ENCODE measurements around the gene FNBP1.
"Not testable (repeated sequence)": the region's sequence is repeated elsewhere in the genome, so short reads cannot be mapped to it uniquely, and the experiment has no call there.

Gene FNBP1

DNA sequence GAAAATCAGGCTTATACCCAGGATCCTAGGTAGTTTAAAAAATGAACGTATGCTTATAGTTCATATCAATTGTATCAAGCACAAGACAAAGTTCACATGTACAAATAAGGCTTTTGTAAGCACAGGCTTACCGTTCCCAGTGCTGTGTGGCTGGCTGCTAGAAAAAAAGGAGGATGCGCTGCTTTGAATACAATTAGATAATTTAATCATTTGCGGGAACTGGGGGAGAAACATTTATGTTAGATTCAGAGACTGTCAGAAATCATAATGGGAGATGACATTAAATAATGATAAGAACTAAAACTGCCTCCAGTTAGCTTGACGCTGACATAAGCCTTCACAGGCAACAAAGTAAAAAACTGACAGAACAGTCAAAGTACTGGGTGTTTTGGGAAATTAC lies 93.2 kb downstream of the FNBP1 start:
- Histone ChIP-seq H3K4me2 (ENCODE audit: low read depth, low read length) (no peak overlapping the region), H3K9me3 (replicated peaks; ENCODE audit: insufficient read depth, low read length) (no peaks in the 10 kb centered on the region), H3K9ac (ENCODE audit: low read length) (no peak overlapping the region), H3K9me2 (replicated peaks; ENCODE audit: insufficient read depth, low read length) (no peaks in the 10 kb centered on the region), H3K79me2 (ENCODE audit: low read length) (no peaks in the 10 kb centered on the region), H4K20me1 (ENCODE audit: insufficient read depth, low read length) (no peaks in the 10 kb centered on the region), H3K27me3 (replicated peaks; ENCODE audit: insufficient read depth, low read length) (no peaks in the 10 kb centered on the region), H3F3A (ENCODE audit: insufficient read depth, low read length) (no peaks in the 10 kb centered on the region), H3K36me3 (replicated peaks; ENCODE audit: insufficient read depth, low read length) (no peaks in the 10 kb centered on the region), H3K4me1 (ENCODE audit: low read length) (peaks cover 4% of the 10 kb centered on the region), H2AFZ (ENCODE audit: low read length) (no peak overlapping the region), H3K27ac (ENCODE audit: low read length) (no peak overlapping the region), H3K4me3 (ENCODE audit: low read length) (no peak overlapping the region)
- TF ChIP-seq EZH2 (optimal IDR thresholded peaks at IDR 0.05; ENCODE audit: low read depth, low read length) (no peak), EZH2phosphoT487 (IDR thresholded peaks at IDR 0.05; ENCODE audit: low read length) (no peak)
- TF ChIP-seq, protein P1, sequence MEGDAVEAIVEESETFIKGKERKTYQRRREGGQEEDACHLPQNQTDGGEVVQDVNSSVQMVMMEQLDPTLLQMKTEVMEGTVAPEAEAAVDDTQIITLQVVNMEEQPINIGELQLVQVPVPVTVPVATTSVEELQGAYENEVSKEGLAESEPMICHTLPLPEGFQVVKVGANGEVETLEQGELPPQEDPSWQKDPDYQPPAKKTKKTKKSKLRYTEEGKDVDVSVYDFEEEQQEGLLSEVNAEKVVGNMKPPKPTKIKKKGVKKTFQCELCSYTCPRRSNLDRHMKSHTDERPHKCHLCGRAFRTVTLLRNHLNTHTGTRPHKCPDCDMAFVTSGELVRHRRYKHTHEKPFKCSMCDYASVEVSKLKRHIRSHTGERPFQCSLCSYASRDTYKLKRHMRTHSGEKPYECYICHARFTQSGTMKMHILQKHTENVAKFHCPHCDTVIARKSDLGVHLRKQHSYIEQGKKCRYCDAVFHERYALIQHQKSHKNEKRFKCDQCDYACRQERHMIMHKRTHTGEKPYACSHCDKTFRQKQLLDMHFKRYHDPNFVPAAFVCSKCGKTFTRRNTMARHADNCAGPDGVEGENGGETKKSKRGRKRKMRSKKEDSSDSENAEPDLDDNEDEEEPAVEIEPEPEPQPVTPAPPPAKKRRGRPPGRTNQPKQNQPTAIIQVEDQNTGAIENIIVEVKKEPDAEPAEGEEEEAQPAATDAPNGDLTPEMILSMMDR (IDR thresholded peaks at IDR 0.05; ENCODE audit: low read length): no peak
- no peak for DNase-seq

DNA sequence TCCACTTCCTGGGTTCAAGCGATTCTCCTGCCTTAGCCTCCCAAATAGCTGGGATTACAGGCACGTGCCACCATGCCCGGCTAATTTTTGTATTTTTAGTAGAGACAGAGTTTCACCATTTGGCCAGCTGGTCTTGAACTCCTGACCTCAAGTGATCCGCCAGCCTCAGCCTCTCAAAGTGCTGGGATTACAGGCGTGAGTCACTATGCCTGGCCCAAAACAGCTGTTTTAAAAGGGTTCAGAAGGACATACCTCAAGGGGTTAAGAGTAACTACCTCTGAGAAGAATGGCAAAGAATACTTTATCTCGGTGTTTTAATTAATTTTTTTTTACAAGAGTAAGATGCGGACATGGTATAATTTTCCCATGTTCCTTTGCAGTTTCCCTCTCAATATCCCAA lies 94.4 kb downstream of the FNBP1 start:
- not testable (repeated sequence) for H3K27me3 ChIP-seq (replicated peaks; ENCODE audit: insufficient read depth, low read length); H3K36me3 ChIP-seq (replicated peaks; ENCODE audit: insufficient read depth, low read length); H3K79me2 ChIP-seq (ENCODE audit: low read length); H3K4me2 ChIP-seq (ENCODE audit: low read depth, low read length); H3K9me3 ChIP-seq (replicated peaks; ENCODE audit: insufficient read depth, low read length); H3K9ac ChIP-seq (ENCODE audit: low read length); H3K4me3 ChIP-seq (ENCODE audit: low read length); H3F3A ChIP-seq (ENCODE audit: insufficient read depth, low read length); H2AFZ ChIP-seq (ENCODE audit: low read length); H3K4me1 ChIP-seq (ENCODE audit: low read length); DNase-seq; H4K20me1 ChIP-seq (ENCODE audit: insufficient read depth, low read length); H3K9me2 ChIP-seq (replicated peaks; ENCODE audit: insufficient read depth, low read length); H3K27ac ChIP-seq (ENCODE audit: low read length)

DNA sequence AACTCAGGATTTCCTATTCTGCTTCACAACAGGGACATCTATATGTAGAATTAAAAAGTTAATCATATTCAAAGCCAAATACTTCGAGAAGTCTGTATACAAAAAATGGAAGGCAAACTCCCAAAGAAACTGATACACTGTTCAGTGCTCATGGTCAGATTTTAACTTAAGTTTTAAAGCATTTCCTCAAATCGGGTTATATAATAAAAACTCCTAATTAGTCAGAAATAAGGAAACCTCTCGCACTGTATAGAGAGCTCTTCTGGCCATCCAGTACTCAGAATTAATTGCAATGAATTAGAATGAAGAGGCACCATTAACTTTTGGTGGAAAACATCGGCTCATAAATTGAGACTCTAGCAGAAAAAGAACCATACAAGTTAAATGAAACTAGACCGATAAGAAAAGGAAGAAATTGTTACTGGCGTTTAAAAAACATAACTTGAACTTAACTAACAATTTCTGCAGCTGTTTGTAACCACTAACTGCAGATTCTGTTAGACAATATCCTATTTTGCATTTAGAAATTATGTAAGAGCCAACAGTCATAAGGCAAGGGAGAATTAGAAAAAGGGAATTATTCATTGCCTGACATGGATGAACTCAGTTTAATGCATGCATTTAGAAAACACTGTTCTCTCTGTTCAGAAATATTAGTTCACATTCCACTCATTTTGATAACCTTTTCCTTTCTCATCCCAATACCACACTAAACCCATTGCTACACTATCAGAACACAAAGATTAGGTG lies 96.6 kb downstream of the FNBP1 start:
- TF ChIP-seq, protein P1 (IDR thresholded peaks at IDR 0.05; ENCODE audit: low read length): no peak
- TF ChIP-seq EZH2 (optimal IDR thresholded peaks at IDR 0.05; ENCODE audit: low read depth, low read length): no peak
- TF ChIP-seq EZH2phosphoT487 (IDR thresholded peaks at IDR 0.05; ENCODE audit: low read length): no peak
- H3K4me2 ChIP-seq (ENCODE audit: low read depth, low read length): no peak overlapping the region

DNA sequence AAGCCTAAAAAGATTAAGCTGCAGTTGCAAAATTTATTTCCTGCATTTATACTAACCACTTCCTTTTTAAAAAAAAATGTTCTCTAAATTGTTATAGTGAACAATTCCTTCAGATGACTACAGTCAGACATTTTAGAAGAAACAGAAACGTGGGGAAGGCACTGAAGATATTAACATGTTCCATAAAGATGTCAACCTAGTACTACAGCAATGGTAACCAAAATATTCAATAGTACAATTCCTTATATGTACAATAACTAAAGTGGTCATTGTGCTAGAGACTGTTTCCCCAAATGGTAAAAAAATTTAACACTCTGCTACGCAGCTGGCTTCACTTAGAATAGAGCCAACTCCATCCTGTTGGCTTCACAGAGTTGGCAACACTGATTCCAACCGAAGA lies 97.7 kb downstream of the FNBP1 start:
- 0 out of 2 replicates have a peak, but pooled peaks cover 4% of the 10 kb centered on the region for H3K9me3 ChIP-seq (replicated peaks; ENCODE audit: insufficient read depth, low read length)
- H3K79me2 ChIP-seq (ENCODE audit: low read length): no peaks in the 10 kb centered on the region
- no peak overlapping the region for H3K4me2 ChIP-seq (ENCODE audit: low read depth, low read length)
- H3K27ac ChIP-seq (ENCODE audit: low read length): no peak overlapping the region
- no peaks in the 10 kb centered on the region for H4K20me1 ChIP-seq (ENCODE audit: insufficient read depth, low read length)
- no peaks in the 10 kb centered on the region for H3K27me3 ChIP-seq (replicated peaks; ENCODE audit: insufficient read depth, low read length)
- no peaks in the 10 kb centered on the region for H3K36me3 ChIP-seq (replicated peaks; ENCODE audit: insufficient read depth, low read length)
- TF ChIP-seq EZH2phosphoT487 (IDR thresholded peaks at IDR 0.05; ENCODE audit: low read length): no peak
- no peak for TF ChIP-seq EZH2 (optimal IDR thresholded peaks at IDR 0.05; ENCODE audit: low read depth, low read length)
- TF ChIP-seq, protein P1 (IDR thresholded peaks at IDR 0.05; ENCODE audit: low read length): no peak
- H3K9me2 ChIP-seq (replicated peaks; ENCODE audit: insufficient read depth, low read length): no peaks in the 10 kb centered on the region
- no peaks in the 10 kb centered on the region for H3K4me1 ChIP-seq (ENCODE audit: low read length)
- no peak overlapping the region for H2AFZ ChIP-seq (ENCODE audit: low read length)
- no peaks in the 10 kb centered on the region for H3F3A ChIP-seq (ENCODE audit: insufficient read depth, low read length)
- DNase-seq: no peak
- H3K4me3 ChIP-seq (ENCODE audit: low read length): no peak overlapping the region
- H3K9ac ChIP-seq (ENCODE audit: low read length): no peak overlapping the region

More for the DNA sequence above, 96.6 kb downstream of the FNBP1 start:
- DNase-seq: no peak
- no peak overlapping the region for H3K27ac ChIP-seq (ENCODE audit: low read length)
- H3K27me3 ChIP-seq (replicated peaks; ENCODE audit: insufficient read depth, low read length): no peaks in the 10 kb centered on the region
- no peaks in the 10 kb centered on the region for H3K9me2 ChIP-seq (replicated peaks; ENCODE audit: insufficient read depth, low read length)
- no peaks in the 10 kb centered on the region for H3K79me2 ChIP-seq (ENCODE audit: low read length)
- no peak overlapping the region for H2AFZ ChIP-seq (ENCODE audit: low read length)
- 0 out of 2 replicates have a peak, but pooled peaks cover 4% of the 10 kb centered on the region for H3K9me3 ChIP-seq (replicated peaks; ENCODE audit: insufficient read depth, low read length)
- no peaks in the 10 kb centered on the region for H4K20me1 ChIP-seq (ENCODE audit: insufficient read depth, low read length)
- H3K4me1 ChIP-seq (ENCODE audit: low read length): no peaks in the 10 kb centered on the region
- H3K36me3 ChIP-seq (replicated peaks; ENCODE audit: insufficient read depth, low read length): no peaks in the 10 kb centered on the region
- no peak overlapping the region for H3K4me3 ChIP-seq (ENCODE audit: low read length)
- H3F3A ChIP-seq (ENCODE audit: insufficient read depth, low read length): no peaks in the 10 kb centered on the region
- no peak overlapping the region for H3K9ac ChIP-seq (ENCODE audit: low read length)
